OCI-LY1 (cell line): ENCODE data around the gene PACS2.
"Not testable (repeated sequence)": the region's sequence is repeated elsewhere in the genome, so short reads cannot be mapped to it uniquely, and the experiment has no call there.

ENCODE experiments used
- H2AFZ ChIP-seq: fragments of 200-600 bp; sonication (generic), shearing (Covaris generic); 2 replicates; pipeline ENCODE4 v1.6.0; 2014; ENCODE audit warnings: antibody characterized with exemption, mild to moderate bottlenecking, low read length
- H3F3A ChIP-seq: fragments of 200-600 bp; sonication (generic), shearing (Covaris generic); 2 replicates; pipeline ENCODE4 v1.6.0; 2014; ENCODE audit warnings: mild to moderate bottlenecking, antibody characterized with exemption, low read length, moderate library complexity; ENCODE audit not compliant: insufficient read depth
- H3K27ac ChIP-seq: fragments of 200-600 bp; sonication (generic); 2 replicates; pipeline ENCODE4 v1.5.1; 2014; ENCODE audit warnings: low read length, mixed run types, mild to moderate bottlenecking, low read depth; ENCODE audit not compliant: poor library complexity, severe bottlenecking
- H3K27me3 ChIP-seq: fragments of 200-600 bp; sonication (generic); 2 replicates; pipeline ENCODE4 v1.6.0; 2014; ENCODE audit warnings: antibody characterized with exemption, mild to moderate bottlenecking, low read length, moderate library complexity; ENCODE audit not compliant: insufficient read depth
- H3K36me3 ChIP-seq: fragments of 200-600 bp; sonication (generic); 2 replicates; pipeline ENCODE4 v1.6.1; 2014; ENCODE audit warnings: mild to moderate bottlenecking, antibody characterized with exemption, low read length, moderate library complexity, mixed read lengths; ENCODE audit not compliant: insufficient read depth
- H3K4me1 ChIP-seq: fragments of 200-600 bp; sonication (generic); 2 replicates; pipeline ENCODE4 v1.5.1; 2014; ENCODE audit warnings: mild to moderate bottlenecking, low read length, moderate library complexity; ENCODE audit not compliant: insufficient read depth, severe bottlenecking
- H3K4me2 ChIP-seq: fragments of 200-600 bp; sonication (generic), shearing (Covaris generic); 2 replicates; pipeline ENCODE4 v1.6.1; 2014; ENCODE audit warnings: low read length
- H3K4me3 ChIP-seq: fragments of 200-600 bp; sonication (generic); 2 replicates; pipeline ENCODE4 v1.5.1; 2014; ENCODE audit warnings: low read length, low read depth, mild to moderate bottlenecking, mixed read lengths; ENCODE audit not compliant: poor library complexity, severe bottlenecking
- H3K79me2 ChIP-seq: fragments of 200-600 bp; shearing (Covaris generic); 2 replicates; pipeline ENCODE4 v1.6.1; 2016; ENCODE audit warnings: mixed run types, low read length, mixed read lengths; ENCODE audit not compliant: insufficient read depth
- H3K9ac ChIP-seq: fragments of 200-600 bp; sonication (generic), shearing (Covaris generic); 2 replicates; pipeline ENCODE4 v1.6.1; 2014; ENCODE audit warnings: mild to moderate bottlenecking, low read length, mixed read lengths
- H3K9me2 ChIP-seq: fragments of 200-600 bp; sonication (generic), shearing (Covaris generic); 2 replicates; pipeline ENCODE4 v1.6.1; 2014; ENCODE audit warnings: low read depth, mild to moderate bottlenecking, low read length, mixed read lengths
- H3K9me3 ChIP-seq: fragments of 200-600 bp; shearing (Covaris generic); 2 replicates; pipeline ENCODE4 v1.6.1; 2014; ENCODE audit warnings: low read length, mixed read lengths
- H4K20me1 ChIP-seq: fragments of 200-600 bp; sonication (generic), shearing (Covaris generic); 2 replicates; pipeline ENCODE4 v1.6.0; 2016; ENCODE audit warnings: mild to moderate bottlenecking, low read length; ENCODE audit not compliant: insufficient read depth
- CTCF ChIP-seq: fragments of 200-600 bp; sonication (generic), shearing (Covaris generic); IDR thresholded peaks from 2 replicates; pipeline ENCODE4 v1.5.1; 2017; ENCODE audit warnings: mild to moderate bottlenecking, antibody characterized with exemption, low read length, moderate library complexity, mixed read lengths
- EZH2 ChIP-seq: fragments of 200-600 bp; sonication (generic), shearing (Covaris generic); IDR thresholded peaks from 2 replicates; pipeline ENCODE4 v1.8.0; 2017; ENCODE audit warnings: borderline replicate concordance, mixed run types, mild to moderate bottlenecking, antibody characterized with exemption, low read length, moderate library complexity, mixed read lengths

The PACS2 gene

GRCh38 chr14:105333613-105334364 lies 19.2 kb downstream of the PACS2 start:
- no peak overlapping the region for H3K4me3 ChIP-seq
- H4K20me1 ChIP-seq = no peaks in the 10 kb centered on the region
- H3K79me2 ChIP-seq = no peaks in the 10 kb centered on the region
- no peaks in the 10 kb centered on the region for H3F3A ChIP-seq
- TF ChIP-seq EZH2 = no peak
- TF ChIP-seq CTCF = no peak
- no peak overlapping the region for H2AFZ ChIP-seq
- no peak overlapping the region for H3K27ac ChIP-seq
- no peaks in the 10 kb centered on the region for H3K4me1 ChIP-seq
- H3K36me3 ChIP-seq = no peaks in the 10 kb centered on the region
- H3K9me3 ChIP-seq = no peaks in the 10 kb centered on the region
- no peak overlapping the region for H3K9ac ChIP-seq
- no peaks in the 10 kb centered on the region for H3K27me3 ChIP-seq
- H3K9me2 ChIP-seq = no peaks in the 10 kb centered on the region
- no peak overlapping the region for H3K4me2 ChIP-seq

DNA sequence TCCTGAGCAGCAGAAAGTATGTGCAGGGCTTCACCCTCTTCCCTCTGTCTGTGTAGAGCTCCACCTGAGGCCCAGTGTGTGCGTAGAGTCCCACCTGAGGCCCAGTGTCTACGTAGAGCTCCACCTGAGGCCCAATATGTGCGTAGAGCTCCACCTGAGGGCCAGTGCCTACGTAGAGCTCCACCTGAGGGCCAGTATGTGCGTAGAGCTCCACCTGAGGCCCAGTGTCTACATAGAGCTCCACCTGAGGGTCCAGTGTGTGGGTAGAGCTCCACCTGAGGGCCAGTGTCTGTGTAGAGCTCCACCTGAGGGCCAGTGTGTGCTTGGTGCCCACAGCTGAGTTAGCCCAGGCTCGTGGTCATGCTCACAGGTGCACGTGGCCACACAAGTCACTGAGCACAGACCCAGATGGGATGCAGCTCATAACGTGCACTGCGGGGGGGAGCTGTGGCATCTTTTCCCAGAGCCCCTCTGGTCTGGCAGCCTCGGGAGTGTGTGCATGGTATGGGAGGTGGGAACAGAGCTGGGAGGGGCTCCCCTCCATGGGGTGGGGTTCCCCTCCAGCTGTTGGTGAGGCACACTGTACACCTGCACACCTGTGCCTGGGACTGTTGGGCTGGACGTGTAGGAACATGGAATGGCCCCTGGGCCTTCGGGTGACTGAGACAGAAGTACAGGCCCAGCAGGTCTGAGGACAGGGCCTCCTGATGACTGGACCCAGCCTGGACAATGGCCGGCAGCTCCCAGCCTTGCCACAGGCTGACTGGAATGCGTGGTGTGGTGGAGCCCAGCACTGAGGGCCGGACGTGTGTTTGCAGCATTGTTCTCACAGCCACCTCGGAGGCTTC lies 20.1 kb downstream of the PACS2 start:
- Histone ChIP-seq H3K4me3 (no peak overlapping the region), H4K20me1 (no peaks in the 10 kb centered on the region), H2AFZ (no peak overlapping the region), H3K27ac (no peak overlapping the region), H3K4me2 (no peak overlapping the region), H3K4me1 (no peaks in the 10 kb centered on the region), H3F3A (no peaks in the 10 kb centered on the region), H3K79me2 (no peaks in the 10 kb centered on the region), H3K36me3 (no peaks in the 10 kb centered on the region), H3K9me3 (no peaks in the 10 kb centered on the region), H3K9ac (no peak overlapping the region), H3K9me2 (no peaks in the 10 kb centered on the region), H3K27me3 (no peaks in the 10 kb centered on the region)
- TF ChIP-seq EZH2 = no peak
- no peak for TF ChIP-seq CTCF

- H3K9ac ChIP-seq, H3F3A ChIP-seq, H3K9me3 ChIP-seq, H4K20me1 ChIP-seq, H3K4me1 ChIP-seq, H2AFZ ChIP-seq, H3K79me2 ChIP-seq, H3K4me3 ChIP-seq, H3K36me3 ChIP-seq, H3K4me2 ChIP-seq, H3K27ac ChIP-seq, H3K27me3 ChIP-seq, H3K9me2 ChIP-seq: not testable (repeated sequence)
Observed at GRCh38 chr14:105335231-105335542, 20.6 kb downstream of the PACS2 start.
